SK-N-SH (cell line): Measurements from ENCODE around the gene GHR. TPM values are rescaled to one million over a fixed set of nuclear protein-coding genes. Genes with fewer than 3 reads are reported as not detected.

Experiments used
- CTCF ChIA-PET: fragments of 300-600, 350-600 bp; formaldehyde crosslinking; extraction: SDS; loops from one replicate; lab custom pipeline; 2021; lab: Yijun Ruan, JAX
- POLR2A ChIA-PET: fragments of 350-600 bp; sonication (Branson Sonifier 250); formaldehyde crosslinking; extraction: SDS; loops from one replicate; lab custom pipeline; 2020; ENCODE audit warnings: antibody characterized with exemption, inconsistent platforms; lab: Yijun Ruan, JAX
- DNase-seq: peaks from one replicate; pipeline ENCODE4 v3.0.0; 2012
- H2AFZ ChIP-seq: fragments of 200-600 bp; sonication (generic); 2 replicates; pipeline ENCODE4 v1.8.1; 2016; ENCODE audit warnings: antibody characterized with exemption, mild to moderate bottlenecking, low read depth
- H3F3A ChIP-seq: fragments of 200-600 bp; sonication (generic); replicated peaks from 2 replicates; pipeline ENCODE3; 2016; ENCODE audit warnings: antibody characterized with exemption, mild to moderate bottlenecking; ENCODE audit not compliant: insufficient read depth
- H3K27ac ChIP-seq, 2 experiments: fragments of 200-500 bp in 1 of 2; fragments of 200-600 bp in 1 of 2; sonication (Bioruptor generic) in 1 of 2; sonication (generic), shearing (Covaris generic) in 1 of 2; 2 replicates each; pipeline versions ENCODE4 v1.5.1 to v1.6.1; 2014 to 2016; ENCODE audit warnings: low read depth in 2 of 2, inconsistent platforms in 1 of 2, low read length in 1 of 2, mild to moderate bottlenecking in 1 of 2, mixed read lengths in 1 of 2
- H3K27me3 ChIP-seq: fragments of 200-600 bp; sonication (generic), shearing (Covaris generic); 2 replicates; pipeline ENCODE4 v1.6.1; 2016; ENCODE audit warnings: mixed run types; ENCODE audit not compliant: insufficient read depth
- H3K36me3 ChIP-seq, 2 experiments: fragments of 200-500 bp in 1 of 2; fragments of 200-600 bp in 1 of 2; sonication (Bioruptor generic) in 1 of 2; sonication (generic) in 1 of 2; replicated peaks in 1 of 2; 2 replicates each; pipeline versions ENCODE3 to v1.5.1; 2014 to 2016; ENCODE audit warnings: low read length in 1 of 2, mild to moderate bottlenecking in 1 of 2; ENCODE audit not compliant: insufficient read depth in 2 of 2, control insufficient read depth in 1 of 2
- H3K4me1 ChIP-seq, 2 experiments: fragments of 200-500 bp in 1 of 2; fragments of 200-600 bp in 1 of 2; sonication (Bioruptor generic) in 1 of 2; sonication (generic), shearing (Covaris generic) in 1 of 2; 2 replicates each; pipeline versions ENCODE4 v1.5.1 to v1.6.1; 2014 to 2016; ENCODE audit warnings: low read depth in 1 of 2, low read length in 1 of 2, mixed run types in 1 of 2; ENCODE audit not compliant: insufficient read depth in 2 of 2, control insufficient read depth in 1 of 2
- H3K4me2 ChIP-seq: fragments of 200-600 bp; sonication (generic), shearing (Covaris generic); 2 replicates; pipeline ENCODE4 v1.6.1; 2017; ENCODE audit warnings: mixed run types
- H3K4me3 ChIP-seq, 2 experiments: fragments of 200-500 bp in 1 of 2; fragments of 200-600 bp in 1 of 2; sonication (Bioruptor generic) in 1 of 2; sonication (generic), shearing (Covaris generic) in 1 of 2; 2 replicates each; pipeline versions ENCODE4 v1.5.1 to v1.8.1; 2014 to 2016; ENCODE audit warnings: low read depth in 2 of 2, inconsistent platforms in 1 of 2, low read length in 1 of 2, mild to moderate bottlenecking in 1 of 2, mixed read lengths in 1 of 2, moderate library complexity in 1 of 2
- H3K79me2 ChIP-seq: fragments of 200-600 bp; sonication (generic); 2 replicates; pipeline ENCODE4 v1.8.1; 2017; ENCODE audit warnings: mild to moderate bottlenecking; ENCODE audit not compliant: insufficient read depth
- H3K9ac ChIP-seq: fragments of 200-600 bp; sonication (generic); 2 replicates; pipeline ENCODE4 v1.6.1; 2017; ENCODE audit warnings: mixed run types
- H3K9me2 ChIP-seq: fragments of 200-600 bp; sonication (generic); 2 replicates; pipeline ENCODE4 v1.6.1; 2017; ENCODE audit warnings: mixed run types
- H3K9me3 ChIP-seq: fragments of 200-600 bp; sonication (generic); 2 replicates; pipeline ENCODE4 v1.6.1; 2017; ENCODE audit warnings: mixed run types, mild to moderate bottlenecking, moderate library complexity
- H4K20me1 ChIP-seq: fragments of 200-600 bp; sonication (generic); 2 replicates; pipeline ENCODE4 v1.6.1; 2017; ENCODE audit warnings: mild to moderate bottlenecking, mixed run types; ENCODE audit not compliant: insufficient read depth
- CHD2 ChIP-seq: fragments of 150-350 bp; IDR thresholded peaks from 2 replicates; pipeline ENCODE4 v1.6.1; 2018; ENCODE audit warnings: low read length; ENCODE audit not compliant: partially characterized antibody
- ELF1 ChIP-seq: IDR thresholded peaks from 2 replicates; pipeline ENCODE4 v1.4.0; 2012
- EZH2phosphoT487 ChIP-seq: fragments of 200-600 bp; sonication (generic); IDR thresholded peaks from 2 replicates; pipeline ENCODE4 v1.6.1; 2017; ENCODE audit warnings: low read depth, mixed run types, mild to moderate bottlenecking, antibody characterized with exemption, moderate library complexity, borderline replicate concordance
- FOSL2 ChIP-seq: IDR thresholded peaks from 2 replicates; pipeline ENCODE4 v1.4.0; 2012; ENCODE audit warnings: low read depth, mild to moderate bottlenecking, moderate library complexity, borderline replicate concordance
- FOXM1 ChIP-seq: IDR thresholded peaks from 2 replicates; pipeline ENCODE4 v1.4.0; 2012; ENCODE audit warnings: low read depth, mild to moderate bottlenecking
- GABPA ChIP-seq: IDR thresholded peaks from 2 replicates; pipeline ENCODE4 v1.4.0; 2012; ENCODE audit warnings: low read depth, mild to moderate bottlenecking
- GATA2 ChIP-seq: sonication (generic); formaldehyde crosslinking; IDR thresholded peaks from 2 replicates; pipeline ENCODE4 v1.5.0; 2020; ENCODE audit warnings: mild to moderate bottlenecking, missing genetic modification reagents
- MXI1 ChIP-seq: IDR thresholded peaks from 2 replicates; pipeline ENCODE4 v1.6.1; 2012; ENCODE audit warnings: mild to moderate bottlenecking, low read depth, low read length, improper control_type of control experiment
- POLR2AphosphoS5 ChIP-seq: IDR thresholded peaks from 2 replicates; pipeline ENCODE4 v1.6.1; 2012; ENCODE audit warnings: low read depth, low read length
- RFX5 ChIP-seq: IDR thresholded peaks from 2 replicates; pipeline ENCODE4 v1.6.1; 2012; ENCODE audit warnings: mild to moderate bottlenecking, improper control_type of control experiment, low read length
- RXRA ChIP-seq: IDR thresholded peaks from 2 replicates; pipeline ENCODE4 v1.4.0; 2012; ENCODE audit warnings: low read depth, mild to moderate bottlenecking, borderline replicate concordance
- SMC3 ChIP-seq: IDR thresholded peaks from 2 replicates; pipeline ENCODE4 v1.6.1; 2012; ENCODE audit warnings: low read depth, low read length, improper control_type of control experiment
- TCF12 ChIP-seq: IDR thresholded peaks from 2 replicates; pipeline ENCODE4 v1.4.0; 2012
- WGBS: methylation state at CpG from one replicate; pipeline ENCODE4 v1.1.6; 2017; ENCODE audit warnings: low lambda C conversion rate; 5-methylcytosine and 5-hydroxymethylcytosine counted together
- polyA plus RNA-seq, 3 experiments: library from polyadenylated mRNA; depleted of rRNA; stranded (reverse); fragments of >200 nt; gene quantifications; 2 replicates each; pipeline ENCODE4 v1.2.3, GENCODE V29; 2012
- TF ChIP-seq, protein P1 (sequence below): fragments of 200-600 bp; sonication (generic); IDR thresholded peaks from 2 replicates; pipeline ENCODE4 v1.6.1; 2017; ENCODE audit warnings: antibody characterized with exemption, mild to moderate bottlenecking, moderate library complexity
- TF ChIP-seq, protein P2 (sequence below): IDR thresholded peaks from 2 replicates; pipeline ENCODE4 v1.4.0; 2012; ENCODE audit warnings: low read depth, borderline replicate concordance
- TF ChIP-seq, protein P3 (sequence below): IDR thresholded peaks from 2 replicates; pipeline ENCODE4 v1.4.0; 2012; ENCODE audit warnings: low read depth
- TF ChIP-seq, protein P4 (sequence below): fragments of 150-350 bp; IDR thresholded peaks from 2 replicates; pipeline ENCODE4 v1.6.1; 2017; ENCODE audit warnings: antibody characterized with exemption, low read length, low read depth, borderline replicate concordance
- TF ChIP-seq, protein P5 (sequence below): fragments of 150-350 bp; IDR thresholded peaks from 2 replicates; pipeline ENCODE4 v1.6.1; 2016; ENCODE audit warnings: mild to moderate bottlenecking, low read depth, low read length

GHR gene
- polyA plus RNA-seq, 1 of the 3 experiments (the other 2 are of a cell fraction): 0.03 TPM

DNA sequence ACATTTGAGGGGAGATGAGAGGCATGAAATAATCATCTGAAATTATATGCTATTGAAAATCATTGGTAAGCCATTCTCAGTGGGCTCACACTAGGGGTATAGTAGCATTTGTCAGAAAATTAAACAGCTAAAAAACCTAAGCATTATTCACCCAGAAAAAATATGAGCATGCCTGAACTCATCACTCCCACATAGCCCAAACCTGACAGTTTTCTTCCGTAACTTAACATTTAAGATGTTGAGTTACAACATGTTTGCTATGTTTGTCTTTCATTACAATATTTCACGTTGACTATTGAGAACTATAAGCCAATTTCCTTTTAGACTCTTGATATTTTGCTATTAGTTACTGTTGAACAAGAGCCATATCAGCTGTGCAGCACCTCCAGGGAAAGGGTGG lies 23.5 kb upstream of the GHR start:
- H3F3A ChIP-seq: no peaks in the 10 kb centered on the region
- POLR2A ChIA-PET: no interaction called here
- H3K9me2 ChIP-seq: no peaks in the 10 kb centered on the region
- no peak overlapping the region for H3K4me3 ChIP-seq
- H3K9ac ChIP-seq: no peak overlapping the region
- H3K4me2 ChIP-seq: no peak overlapping the region
- WGBS: 5% methylated on average over 2 of the region's 2 CpGs
- no peaks in the 10 kb centered on the region for H4K20me1 ChIP-seq
- no peaks in the 10 kb centered on the region for H3K4me1 ChIP-seq
- no peak overlapping the region for H3K27ac ChIP-seq
- no peak overlapping the region for H2AFZ ChIP-seq
- no peaks in the 10 kb centered on the region for H3K27me3 ChIP-seq
- H3K79me2 ChIP-seq: no peaks in the 10 kb centered on the region
- H3K36me3 ChIP-seq: no peaks in the 10 kb centered on the region
- CTCF ChIA-PET: interaction anchor here (1.2 kb wide), 1 partner anchor 23 kb away, joined by 7 read pairs; the partner anchor contains the start of gene GHR
- DNase-seq: no peak
- H3K9me3 ChIP-seq: no peaks in the 10 kb centered on the region
- TF ChIP-seq, protein P1, sequence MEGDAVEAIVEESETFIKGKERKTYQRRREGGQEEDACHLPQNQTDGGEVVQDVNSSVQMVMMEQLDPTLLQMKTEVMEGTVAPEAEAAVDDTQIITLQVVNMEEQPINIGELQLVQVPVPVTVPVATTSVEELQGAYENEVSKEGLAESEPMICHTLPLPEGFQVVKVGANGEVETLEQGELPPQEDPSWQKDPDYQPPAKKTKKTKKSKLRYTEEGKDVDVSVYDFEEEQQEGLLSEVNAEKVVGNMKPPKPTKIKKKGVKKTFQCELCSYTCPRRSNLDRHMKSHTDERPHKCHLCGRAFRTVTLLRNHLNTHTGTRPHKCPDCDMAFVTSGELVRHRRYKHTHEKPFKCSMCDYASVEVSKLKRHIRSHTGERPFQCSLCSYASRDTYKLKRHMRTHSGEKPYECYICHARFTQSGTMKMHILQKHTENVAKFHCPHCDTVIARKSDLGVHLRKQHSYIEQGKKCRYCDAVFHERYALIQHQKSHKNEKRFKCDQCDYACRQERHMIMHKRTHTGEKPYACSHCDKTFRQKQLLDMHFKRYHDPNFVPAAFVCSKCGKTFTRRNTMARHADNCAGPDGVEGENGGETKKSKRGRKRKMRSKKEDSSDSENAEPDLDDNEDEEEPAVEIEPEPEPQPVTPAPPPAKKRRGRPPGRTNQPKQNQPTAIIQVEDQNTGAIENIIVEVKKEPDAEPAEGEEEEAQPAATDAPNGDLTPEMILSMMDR: no peak
- no peak for TF ChIP-seq GATA2 (CRISPR knock-in tag)
- no peak for TF ChIP-seq FOSL2
- TF ChIP-seq, protein P2, sequence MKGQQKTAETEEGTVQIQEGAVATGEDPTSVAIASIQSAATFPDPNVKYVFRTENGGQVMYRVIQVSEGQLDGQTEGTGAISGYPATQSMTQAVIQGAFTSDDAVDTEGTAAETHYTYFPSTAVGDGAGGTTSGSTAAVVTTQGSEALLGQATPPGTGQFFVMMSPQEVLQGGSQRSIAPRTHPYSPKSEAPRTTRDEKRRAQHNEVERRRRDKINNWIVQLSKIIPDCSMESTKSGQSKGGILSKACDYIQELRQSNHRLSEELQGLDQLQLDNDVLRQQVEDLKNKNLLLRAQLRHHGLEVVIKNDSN: no peak

DNA sequence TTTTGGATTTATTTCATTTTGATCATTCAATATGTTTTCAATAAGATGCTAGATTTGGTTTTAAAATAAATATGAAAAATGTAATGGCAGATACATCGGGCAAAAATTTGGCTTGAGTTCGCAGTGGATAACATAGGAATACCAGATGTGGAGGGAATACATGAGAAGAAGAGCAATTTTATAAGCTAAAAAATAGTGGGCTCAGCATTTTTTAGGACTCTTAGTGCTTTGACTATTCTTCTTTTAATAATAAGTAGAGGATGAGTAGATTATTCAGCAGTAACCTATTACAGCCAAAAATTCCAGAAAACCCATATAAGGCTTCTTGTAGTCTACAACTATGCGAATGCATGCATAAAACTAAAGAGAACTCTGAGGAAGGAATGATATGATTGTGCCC lies 22.8 kb upstream of the GHR start:
- WGBS: 2% methylated on average over 3 of the region's 3 CpGs
- Histone ChIP-seq H4K20me1 (no peaks in the 10 kb centered on the region), H3K27me3 (no peaks in the 10 kb centered on the region), H3K79me2 (no peaks in the 10 kb centered on the region), H3K4me3 (no peak overlapping the region), H3K9me2 (no peaks in the 10 kb centered on the region), H3F3A (no peaks in the 10 kb centered on the region), H3K9me3 (no peaks in the 10 kb centered on the region), H3K4me1 (no peaks in the 10 kb centered on the region), H3K36me3 (no peaks in the 10 kb centered on the region), H3K9ac (no peak overlapping the region), H3K4me2 (no peak overlapping the region), H3K27ac (no peak overlapping the region), H2AFZ (no peak overlapping the region)
- TF ChIP-seq SMC3: no peak
- TF ChIP-seq, protein P3, sequence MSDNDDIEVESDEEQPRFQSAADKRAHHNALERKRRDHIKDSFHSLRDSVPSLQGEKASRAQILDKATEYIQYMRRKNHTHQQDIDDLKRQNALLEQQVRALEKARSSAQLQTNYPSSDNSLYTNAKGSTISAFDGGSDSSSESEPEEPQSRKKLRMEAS: no peak
- no peak for DNase-seq
- CTCF ChIA-PET: interaction anchor here (1.2 kb wide), 1 partner anchor 23 kb away, joined by 7 read pairs; the partner anchor contains the start of gene GHR
- POLR2A ChIA-PET: no interaction called here

- Histone ChIP-seq H4K20me1 (no peaks in the 10 kb centered on the region), H3K27ac (no peak overlapping the region), H3K36me3 (no peaks in the 10 kb centered on the region), H3K4me1 (no peaks in the 10 kb centered on the region), H3K27me3 (no peaks in the 10 kb centered on the region), H3K9ac (no peak overlapping the region), H2AFZ (no peak overlapping the region), H3K9me2 (no peaks in the 10 kb centered on the region), H3F3A (no peaks in the 10 kb centered on the region), H3K9me3 (no peaks in the 10 kb centered on the region), H3K4me2 (no peak overlapping the region), H3K4me3 (no peak overlapping the region), H3K79me2 (no peaks in the 10 kb centered on the region)
- DNase-seq: no peak
- POLR2A ChIA-PET: no interaction called here
- 3% methylated on average over 2 of the region's 2 CpGs for WGBS
- CTCF ChIA-PET: interaction anchor here (1.6 kb wide), 1 partner anchor 19 kb away, joined by 6 read pairs; no protein-coding TSS in a partner anchor
- TF ChIP-seq RFX5 (no peak), TCF12 (no peak), ELF1 (no peak), CHD2 (no peak), POLR2AphosphoS5 (no peak), RXRA (no peak), FOXM1 (no peak), MXI1 (no peak), GABPA (no peak), EZH2phosphoT487 (no peak)
- TF ChIP-seq, protein P4, sequence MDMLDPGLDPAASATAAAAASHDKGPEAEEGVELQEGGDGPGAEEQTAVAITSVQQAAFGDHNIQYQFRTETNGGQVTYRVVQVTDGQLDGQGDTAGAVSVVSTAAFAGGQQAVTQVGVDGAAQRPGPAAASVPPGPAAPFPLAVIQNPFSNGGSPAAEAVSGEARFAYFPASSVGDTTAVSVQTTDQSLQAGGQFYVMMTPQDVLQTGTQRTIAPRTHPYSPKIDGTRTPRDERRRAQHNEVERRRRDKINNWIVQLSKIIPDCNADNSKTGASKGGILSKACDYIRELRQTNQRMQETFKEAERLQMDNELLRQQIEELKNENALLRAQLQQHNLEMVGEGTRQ: no peak
- TF ChIP-seq, protein P5, sequence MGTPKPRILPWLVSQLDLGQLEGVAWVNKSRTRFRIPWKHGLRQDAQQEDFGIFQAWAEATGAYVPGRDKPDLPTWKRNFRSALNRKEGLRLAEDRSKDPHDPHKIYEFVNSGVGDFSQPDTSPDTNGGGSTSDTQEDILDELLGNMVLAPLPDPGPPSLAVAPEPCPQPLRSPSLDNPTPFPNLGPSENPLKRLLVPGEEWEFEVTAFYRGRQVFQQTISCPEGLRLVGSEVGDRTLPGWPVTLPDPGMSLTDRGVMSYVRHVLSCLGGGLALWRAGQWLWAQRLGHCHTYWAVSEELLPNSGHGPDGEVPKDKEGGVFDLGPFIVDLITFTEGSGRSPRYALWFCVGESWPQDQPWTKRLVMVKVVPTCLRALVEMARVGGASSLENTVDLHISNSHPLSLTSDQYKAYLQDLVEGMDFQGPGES: no peak
- TF ChIP-seq, protein P2: no peak
Measured at GRCh38 chr5:42403236-42403635, 20.0 kb upstream of the GHR start.
